ENCODE results near the gene MYO19.

MYO19 gene

GRCh38 chr17:36482611-36483504, 51.8 kb downstream of the MYO19 start:
- Histone ChIP-seq H3K36me3 (no peaks in the 10 kb centered on the region), H3K4me1 (ENCODE audit: control insufficient read depth in 1 of 2, insufficient read depth in 1 of 2, low read depth in 1 of 2, low read length in 1 of 2) (peaks cover 27 to 32% of the 10 kb centered on the region in 2 experiments), H3K9me3 (no peaks in the 10 kb centered on the region), H3K4me3 (ENCODE audit: low read depth in 1 of 2, low read length in 1 of 2) (peak overlapping the region; percentile 14 to 66), H3K27me3 (peaks cover 51% of the 10 kb centered on the region), H3K27ac (peak overlapping the region; percentile 3)
- peak; percentile 93 for TF ChIP-seq CTCF (IDR thresholded peaks at IDR 0.05)

GRCh38 chr17:36481829-36482228, 52.8 kb downstream of the MYO19 start:
- Histone ChIP-seq H3K36me3 (no peaks in the 10 kb centered on the region), H3K4me1 (ENCODE audit: control insufficient read depth in 1 of 2, insufficient read depth in 1 of 2, low read depth in 1 of 2, low read length in 1 of 2) (peaks cover 20 to 23% of the 10 kb centered on the region in 2 experiments)

GRCh38 chr17:36475346-36475970, 59.2 kb downstream of the MYO19 start:
- no peak overlapping the region for H3K27ac ChIP-seq

More at GRCh38 chr17:36481829-36482228, 52.8 kb downstream of the MYO19 start:
- H3K4me3 ChIP-seq (ENCODE audit: low read depth in 1 of 2, low read length in 1 of 2): no peak overlapping the region
- H3K9me3 ChIP-seq: no peaks in the 10 kb centered on the region
- no peak for TF ChIP-seq CTCF (IDR thresholded peaks at IDR 0.05)
- H3K27me3 ChIP-seq: peaks cover 61% of the 10 kb centered on the region
- H3K27ac ChIP-seq: no peak overlapping the region

GRCh38 chr17:36474571-36474970, 60.1 kb downstream of the MYO19 start:
- H3K4me3 ChIP-seq (ENCODE audit: low read depth in 1 of 2, low read length in 1 of 2): no peak overlapping the region
- peaks cover 95% of the 10 kb centered on the region for H3K27me3 ChIP-seq
- no peak overlapping the region for H3K27ac ChIP-seq
- TF ChIP-seq CTCF (IDR thresholded peaks at IDR 0.05): no peak
- no peaks in the 10 kb centered on the region for H3K36me3 ChIP-seq
- no peaks in the 10 kb centered on the region for H3K4me1 ChIP-seq (ENCODE audit: control insufficient read depth in 1 of 2, insufficient read depth in 1 of 2, low read depth in 1 of 2, low read length in 1 of 2)
- H3K9me3 ChIP-seq: no peaks in the 10 kb centered on the region

More at GRCh38 chr17:36475346-36475970, 59.2 kb downstream of the MYO19 start:
- Histone ChIP-seq H3K36me3 (no peaks in the 10 kb centered on the region), H3K9me3 (no peaks in the 10 kb centered on the region), H3K4me1 (ENCODE audit: control insufficient read depth in 1 of 2, insufficient read depth in 1 of 2, low read depth in 1 of 2, low read length in 1 of 2) (no peaks in the 10 kb centered on the region), H3K27me3 (peaks cover 94% of the 10 kb centered on the region), H3K4me3 (ENCODE audit: low read depth in 1 of 2, low read length in 1 of 2) (no peak overlapping the region)
- TF ChIP-seq CTCF (IDR thresholded peaks at IDR 0.05): no peak

GRCh38 chr17:36470499-36470898, 64.2 kb downstream of the MYO19 start:
- H3K27me3 ChIP-seq: peaks cover 99% of the 10 kb centered on the region
- H3K9me3 ChIP-seq: no peaks in the 10 kb centered on the region
- TF ChIP-seq CTCF (IDR thresholded peaks at IDR 0.05): no peak
- H3K36me3 ChIP-seq: no peaks in the 10 kb centered on the region
- H3K27ac ChIP-seq: no peak overlapping the region
- no peak overlapping the region for H3K4me3 ChIP-seq (ENCODE audit: low read depth in 1 of 2, low read length in 1 of 2)
- no peaks in the 10 kb centered on the region for H3K4me1 ChIP-seq (ENCODE audit: control insufficient read depth in 1 of 2, insufficient read depth in 1 of 2, low read depth in 1 of 2, low read length in 1 of 2)

All from neutrophil (primary cell).